ENCODE data around the gene DMKN.

DNA sequence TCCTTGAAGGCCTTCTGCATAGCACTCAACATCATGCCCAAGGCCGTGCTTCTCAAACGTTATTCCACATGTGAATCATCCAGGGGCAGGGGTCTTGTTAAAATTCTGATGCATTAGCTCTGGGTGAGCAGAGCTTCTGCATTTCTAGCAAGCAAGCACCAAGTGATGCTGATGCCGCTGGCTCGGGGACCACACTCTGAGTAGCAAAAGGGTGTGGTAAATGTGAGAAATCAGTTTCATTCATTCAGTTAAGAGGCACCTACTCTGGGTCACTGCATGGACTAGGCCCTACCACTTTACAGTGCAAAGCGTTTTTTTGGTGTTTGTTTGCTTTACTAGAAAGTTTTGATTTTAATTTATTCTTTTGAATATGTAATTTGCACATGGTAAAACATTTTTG is 30.4 kb downstream of the DMKN start:
- TF ChIP-seq CTCF (IDR thresholded peaks at IDR 0.05) (no peak), POLR2A (IDR thresholded peaks at IDR 0.05) (no peak)
